HG02884 (cell line): ENCODE measurements around the gene RRP7A.
"Not testable (repeated sequence)": the region's sequence is repeated elsewhere in the genome, so short reads cannot be mapped to it uniquely, and the experiment has no call there.

ENCODE experiments used
- ATAC-seq: cut with Tn5 transposase; IDR thresholded peaks from one replicate; pipeline ENCODE4 v1.9.1; 2021; ENCODE audit warnings: mild to moderate bottlenecking, moderate library complexity; ENCODE audit not compliant: unreplicated experiment

Gene RRP7A

DNA sequence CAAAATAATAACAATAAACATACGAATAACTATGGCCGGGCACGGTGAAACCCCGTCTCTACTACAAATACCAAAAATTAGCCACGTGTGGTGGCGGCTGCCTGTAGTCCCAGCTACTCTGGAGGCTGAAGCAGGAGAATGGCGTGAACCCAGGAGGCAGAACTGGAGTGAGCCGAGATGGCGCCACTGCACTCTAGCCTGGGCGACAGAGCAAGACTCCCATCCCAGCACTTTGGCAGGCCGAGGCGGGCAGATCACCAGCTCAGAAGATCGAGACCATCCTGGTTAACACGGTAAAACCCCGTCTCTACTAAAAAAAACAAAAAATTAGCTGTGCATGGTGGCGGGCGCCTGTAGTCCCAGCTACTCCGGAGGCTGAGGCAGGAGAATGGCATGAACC, 17.0 kb upstream of the RRP7A start:
- ATAC-seq, result not testable (repeated sequence)

DNA sequence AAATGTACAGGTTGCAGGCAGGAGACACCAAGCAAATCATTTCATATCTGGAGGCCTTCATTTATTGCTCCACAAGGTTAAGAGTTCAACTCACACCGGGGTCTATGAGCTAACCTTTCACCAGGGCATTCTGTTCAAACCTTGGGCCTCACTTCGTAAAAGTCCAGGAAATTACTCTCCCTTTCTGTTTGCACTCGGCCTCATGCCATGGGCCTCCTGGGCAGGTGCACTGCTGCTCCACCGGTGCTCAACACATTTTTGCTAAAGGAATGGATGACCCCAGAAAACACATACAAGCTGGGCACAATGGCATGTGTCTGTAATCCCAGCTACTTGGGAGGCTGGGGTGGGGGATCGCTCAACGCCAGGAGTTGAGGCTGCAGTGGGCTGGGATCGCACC, 16.6 kb upstream of the RRP7A start:
- no peak for ATAC-seq

DNA sequence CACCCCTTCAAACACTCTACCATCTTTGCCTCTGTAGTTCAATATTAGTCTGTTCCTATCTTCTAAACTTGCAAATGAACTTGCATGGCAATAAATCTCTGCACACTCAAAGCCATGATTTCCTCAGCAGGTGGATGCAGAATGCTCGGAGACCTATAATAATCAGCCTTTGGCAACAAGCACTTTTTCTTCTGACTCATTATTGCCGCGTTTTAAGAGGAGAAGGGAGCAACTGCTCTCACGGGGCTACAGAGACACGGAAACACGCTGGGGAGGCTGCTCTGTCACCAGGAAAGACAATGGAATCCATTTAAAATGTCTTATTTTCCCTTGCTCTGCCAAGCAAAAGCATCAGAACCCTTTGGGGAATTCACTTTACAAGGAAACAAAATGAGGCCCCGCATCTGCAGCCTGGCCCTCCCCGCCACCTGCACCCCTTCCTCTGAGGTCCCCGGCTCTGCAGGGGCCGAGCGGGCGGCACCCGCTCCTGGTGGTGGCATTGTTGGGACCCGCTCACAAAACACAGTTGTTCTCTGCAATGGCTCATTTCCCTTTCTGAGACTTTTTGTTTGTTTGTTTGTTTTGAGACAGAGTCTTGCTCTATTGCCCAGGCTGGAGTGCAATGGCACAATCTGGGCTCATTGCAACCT, 15.6 kb upstream of the RRP7A start:
- not testable (repeated sequence) for ATAC-seq

DNA sequence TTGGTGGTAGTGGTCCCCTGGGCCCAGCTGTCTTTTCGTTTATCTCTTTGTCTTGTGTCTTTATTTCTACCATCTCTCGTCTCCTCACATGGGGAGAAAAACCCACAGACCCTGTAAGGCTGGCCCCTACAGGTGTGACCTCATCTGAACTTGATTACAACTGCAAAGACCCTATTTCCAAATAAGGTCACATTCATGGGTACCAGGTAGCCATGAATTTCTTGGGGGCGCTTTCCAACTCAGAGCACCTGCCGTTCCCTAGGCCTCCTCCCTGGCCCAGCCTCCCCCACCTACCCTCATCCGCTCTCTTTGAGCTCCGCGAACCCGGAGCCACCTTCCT, 14.0 kb upstream of the RRP7A start:
- ATAC-seq, result no peak

DNA sequence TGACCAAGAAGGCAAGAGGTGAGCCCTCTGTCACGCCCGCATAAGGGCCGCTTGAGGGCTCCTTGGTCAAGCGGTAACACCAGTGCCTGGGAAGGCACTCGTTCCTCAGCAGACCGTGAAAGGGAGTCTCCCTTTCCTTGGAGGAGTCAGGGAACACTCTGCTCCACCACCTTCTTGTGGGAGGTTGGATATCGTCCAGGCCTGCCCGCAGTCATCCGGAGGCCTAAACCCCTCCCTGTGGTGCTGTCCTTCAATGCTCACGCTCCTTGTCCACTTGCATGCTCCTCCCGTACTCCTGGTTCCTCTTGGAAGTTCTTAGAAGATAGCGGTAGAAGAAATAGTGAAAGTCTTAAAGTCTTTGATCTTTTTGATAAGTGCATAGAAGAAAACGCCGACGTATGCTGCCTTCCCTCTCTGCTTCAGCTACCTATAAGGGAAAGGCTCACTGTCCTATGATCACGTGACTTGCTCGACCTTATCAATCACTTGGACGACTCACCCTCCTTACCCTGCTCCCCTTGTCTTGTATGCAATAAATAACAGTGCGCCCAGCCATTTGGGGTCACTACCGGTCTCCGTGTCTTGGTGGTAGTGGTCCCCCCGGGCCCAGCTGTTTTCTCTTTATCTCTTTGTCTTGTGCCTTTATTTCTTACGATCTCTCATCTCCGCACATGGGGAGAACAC, 11.9 kb upstream of the RRP7A start:
- ATAC-seq, result not testable (repeated sequence)

DNA sequence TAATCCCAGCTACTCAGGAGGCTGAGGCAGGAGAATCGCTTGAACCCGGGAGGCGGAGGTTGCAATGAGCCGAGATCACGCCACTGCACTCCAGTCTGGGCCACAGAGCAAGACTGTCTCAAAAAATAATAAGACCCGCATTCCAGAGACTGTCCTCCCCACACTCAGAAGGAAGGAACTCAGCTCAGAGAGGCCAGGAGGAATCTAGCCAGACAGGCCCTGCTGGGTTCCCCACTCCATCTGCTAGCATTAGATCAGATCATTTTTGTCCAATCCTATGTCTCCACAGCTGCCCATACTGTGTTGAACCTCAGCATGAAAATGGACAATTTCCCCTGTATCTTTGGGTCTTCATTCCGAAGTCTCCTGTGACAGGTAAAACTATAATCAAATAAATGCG, 9.8 kb upstream of the RRP7A start:
- ATAC-seq, result not testable (repeated sequence)

DNA sequence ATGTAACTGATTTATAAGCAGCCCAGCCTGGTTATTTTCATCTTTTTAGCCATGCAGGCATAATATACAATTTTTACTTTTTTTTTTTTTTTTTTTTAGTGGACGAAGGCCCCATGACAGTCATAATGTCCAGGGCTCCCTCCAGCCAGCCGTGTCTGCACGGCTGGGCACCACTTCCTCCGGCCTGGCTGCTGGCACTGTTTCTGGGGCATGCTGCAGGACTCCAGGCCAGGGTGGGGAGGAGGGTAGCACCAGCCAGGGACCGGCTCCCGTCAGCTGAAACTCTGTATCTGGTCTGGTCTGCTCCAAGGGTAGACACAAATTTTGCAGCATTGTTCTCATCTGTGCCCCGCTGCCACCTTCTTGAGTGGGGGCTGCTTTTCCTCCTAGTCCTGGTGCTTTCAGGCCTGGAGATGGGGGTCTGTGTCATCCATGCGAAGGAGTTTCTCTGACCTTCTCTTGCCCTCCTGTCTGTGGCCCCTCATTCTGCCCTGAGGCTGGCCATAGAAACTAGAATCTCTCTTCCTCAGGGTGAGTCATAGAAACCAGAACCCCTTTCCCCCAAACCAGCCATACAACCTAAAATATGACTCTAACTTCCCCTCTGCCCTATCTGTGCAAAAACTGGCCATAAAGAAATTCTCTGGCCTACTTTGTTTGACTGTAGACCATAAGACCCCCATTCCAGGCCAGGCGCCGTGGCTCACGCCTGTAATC, 9.2 kb upstream of the RRP7A start:
- ATAC-seq, result no peak

DNA sequence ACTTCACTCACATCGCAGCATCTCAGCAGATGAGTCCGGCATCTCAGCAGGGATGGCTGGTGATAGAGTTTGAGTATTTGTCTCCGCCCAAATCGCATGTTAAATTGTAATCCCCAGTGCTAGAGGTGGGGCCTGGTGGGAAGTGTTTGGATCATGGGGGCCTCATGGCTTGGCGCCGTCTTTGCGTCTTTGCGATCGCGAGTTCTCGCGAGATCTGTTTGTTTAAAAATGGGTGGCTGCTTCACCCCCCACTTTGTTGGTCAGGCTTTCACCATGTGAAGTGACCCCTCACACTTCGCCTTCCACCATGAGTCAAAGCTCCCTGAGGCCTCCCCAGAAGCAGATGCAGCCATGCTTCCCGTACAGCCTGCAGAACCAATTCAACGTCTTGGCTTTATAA, 3.0 kb upstream of the RRP7A start:
- ATAC-seq, result no peak

DNA sequence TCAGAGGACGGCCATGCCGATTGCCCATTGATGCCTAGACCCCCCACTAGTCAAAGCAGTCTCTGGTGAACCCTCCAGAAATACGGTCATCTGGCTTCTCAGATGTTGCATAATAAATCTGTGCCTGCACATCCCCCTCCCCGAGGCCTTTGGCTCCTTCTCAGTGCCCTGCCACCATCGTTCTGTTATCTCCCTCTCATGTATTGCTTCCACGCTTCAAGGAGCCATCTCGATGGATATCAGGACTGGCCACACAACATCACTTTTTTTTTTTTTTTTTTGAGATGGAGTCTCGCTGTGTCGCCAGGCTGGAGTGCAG, 1.6 kb upstream of the RRP7A start:
- ATAC-seq, result no peak

DNA sequence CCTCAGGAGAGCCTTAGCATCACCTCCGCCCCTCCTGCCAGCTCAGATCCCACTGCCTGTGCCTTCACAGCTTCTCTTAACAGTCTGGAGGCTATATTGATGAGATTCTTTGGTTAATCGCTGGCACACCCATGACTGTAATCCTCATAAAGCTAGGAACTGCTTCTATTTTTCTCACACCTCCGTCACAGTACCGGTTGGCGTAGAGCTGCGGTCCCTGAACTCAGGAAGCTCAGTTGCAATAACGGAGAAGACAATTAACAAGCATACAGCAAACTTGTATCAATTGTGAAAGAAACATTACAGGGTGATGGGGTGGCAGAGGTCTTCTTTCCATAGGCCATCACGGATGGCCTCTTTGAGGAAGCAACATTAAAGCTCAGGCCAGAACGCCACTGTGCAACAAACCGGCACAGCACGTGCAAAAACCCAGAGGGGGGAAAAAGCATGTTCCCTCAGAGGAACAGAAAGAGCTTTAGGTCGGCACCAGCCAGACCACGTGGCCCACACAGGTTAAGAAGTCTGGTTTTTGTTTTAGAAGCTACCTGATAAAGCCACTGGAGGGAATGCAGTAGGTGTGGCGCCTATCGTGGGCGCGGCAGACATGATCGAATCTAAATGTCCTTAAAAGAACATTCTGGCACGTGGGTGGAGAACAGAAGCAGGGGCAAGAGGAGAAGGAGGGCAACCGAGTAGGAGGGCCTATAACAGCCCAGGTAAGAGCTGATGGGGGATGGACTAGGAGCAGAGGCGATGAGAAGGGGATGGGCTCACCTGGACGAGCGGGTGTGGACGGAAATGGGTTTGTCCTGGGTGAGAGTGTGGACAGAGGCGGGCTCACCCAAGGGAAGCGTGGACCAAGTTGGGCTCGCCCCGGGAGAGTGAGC, 715 bp downstream of the RRP7A start:
- peak; percentile 7 for ATAC-seq

DNA sequence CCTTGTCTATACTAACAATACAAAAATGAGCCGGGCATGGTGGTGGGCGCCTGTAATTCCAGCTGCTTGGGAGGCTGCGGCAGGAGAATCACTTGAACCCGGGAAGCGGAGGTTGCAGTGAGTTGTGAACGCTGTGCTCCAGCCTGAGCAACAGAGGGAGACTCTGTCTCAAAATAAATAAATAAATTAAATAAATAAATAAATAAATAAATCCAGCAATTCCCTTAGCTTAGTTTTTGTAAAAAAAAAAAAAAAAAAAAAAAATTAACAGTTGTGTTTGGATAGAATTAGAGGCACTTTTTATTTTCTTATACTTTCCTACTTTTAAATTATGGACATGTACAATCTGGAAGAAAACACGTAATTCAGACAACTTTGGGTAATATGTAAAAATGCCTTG, 2.5 kb downstream of the RRP7A start:
- ATAC-seq, result not testable (repeated sequence)

DNA sequence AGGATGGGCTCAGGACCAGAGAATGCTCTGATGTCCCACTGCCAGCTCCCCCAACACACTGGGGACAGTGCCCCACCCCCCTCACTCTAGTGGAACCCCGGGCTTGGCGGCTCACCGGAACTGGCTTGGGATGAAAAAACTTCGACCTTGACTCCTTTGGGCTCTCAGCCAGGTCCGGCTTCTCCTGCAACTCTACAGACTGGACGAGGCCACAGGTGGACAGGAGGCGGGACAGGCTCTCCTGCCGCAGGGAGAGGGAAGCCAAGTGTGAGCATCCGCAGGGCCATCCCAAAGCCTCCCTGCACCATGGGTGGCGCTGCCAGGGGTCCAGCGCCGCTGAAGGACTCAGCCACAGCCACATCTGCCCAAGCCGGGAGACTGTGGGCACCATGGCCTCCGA, 3.7 kb downstream of the RRP7A start:
- ATAC-seq, result no peak

DNA sequence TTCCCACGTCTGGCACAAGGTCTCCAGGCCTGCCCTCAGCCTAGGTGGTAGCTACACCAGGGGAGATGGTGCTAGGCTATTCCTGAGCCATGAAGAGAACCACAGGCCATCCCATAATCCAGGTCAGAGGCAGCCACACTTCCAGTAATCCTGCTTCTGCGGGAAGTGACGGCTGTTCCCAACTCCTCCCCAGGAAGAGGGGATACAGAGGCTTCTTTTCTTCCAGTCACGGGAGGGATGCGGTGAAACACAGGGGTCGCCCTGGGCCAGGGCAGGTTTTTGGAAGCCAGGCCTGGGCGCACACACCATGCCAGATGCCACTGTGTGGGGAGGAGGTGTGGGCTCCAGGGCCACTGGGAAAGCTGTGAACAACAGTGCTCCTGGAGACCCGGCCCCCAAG, 4.3 kb downstream of the RRP7A start:
- not testable (repeated sequence) for ATAC-seq

DNA sequence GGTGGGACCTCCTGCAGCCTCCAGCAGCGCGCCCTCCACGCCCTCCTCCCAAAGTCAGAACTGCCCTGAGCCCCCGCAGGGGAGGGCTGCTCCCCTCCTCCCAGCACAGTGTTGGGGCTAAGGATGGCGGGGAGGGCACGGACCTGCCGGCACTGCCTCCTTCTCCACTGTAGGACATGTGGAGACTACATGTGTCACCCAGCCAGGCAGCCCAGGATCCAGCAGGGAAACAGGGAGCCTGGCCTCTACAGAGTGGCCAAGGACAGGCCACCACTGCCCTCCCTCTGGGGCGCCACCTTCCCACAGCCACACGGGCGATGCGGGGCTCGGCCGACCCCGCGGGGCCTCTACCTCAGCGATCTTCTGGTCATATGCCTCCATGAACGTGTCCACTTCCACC, 5.3 kb downstream of the RRP7A start:
- ATAC-seq, result not testable (repeated sequence)

DNA sequence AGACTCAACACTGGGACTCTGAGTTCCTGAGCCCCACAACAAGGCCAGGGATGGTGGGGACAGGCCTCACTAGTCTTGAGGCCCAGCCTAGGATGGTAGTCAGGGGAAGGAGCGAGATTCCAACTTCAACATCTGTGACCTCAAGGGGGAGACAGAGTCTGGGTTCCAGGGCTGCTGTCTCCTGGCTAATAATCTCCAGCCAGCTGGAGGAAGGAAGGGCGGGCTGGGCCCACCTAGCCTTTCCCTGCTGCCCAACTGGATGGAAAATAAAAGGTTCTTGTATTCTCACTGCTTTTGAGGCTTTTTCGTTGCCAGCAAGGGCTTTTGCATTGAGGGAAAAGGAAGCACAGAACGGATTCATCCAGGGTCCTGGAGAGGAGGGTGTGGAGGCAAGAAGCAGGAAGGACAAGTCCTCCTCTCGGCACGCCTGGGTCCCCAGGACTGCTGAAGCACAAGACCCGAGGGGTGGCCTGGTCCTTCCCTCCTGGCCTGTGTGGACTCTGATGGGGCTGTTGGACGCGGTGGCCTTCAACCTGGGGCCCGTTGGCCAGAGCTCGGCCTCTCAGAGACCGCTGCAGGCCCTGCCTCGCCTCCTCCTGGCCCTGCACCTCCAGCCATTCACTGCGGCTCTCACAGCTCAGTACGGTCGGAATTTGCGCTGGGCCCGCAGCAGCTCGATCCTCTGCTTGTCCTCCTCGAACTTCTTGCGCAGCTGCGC, 7.2 kb downstream of the RRP7A start:
- not testable (repeated sequence) for ATAC-seq

DNA sequence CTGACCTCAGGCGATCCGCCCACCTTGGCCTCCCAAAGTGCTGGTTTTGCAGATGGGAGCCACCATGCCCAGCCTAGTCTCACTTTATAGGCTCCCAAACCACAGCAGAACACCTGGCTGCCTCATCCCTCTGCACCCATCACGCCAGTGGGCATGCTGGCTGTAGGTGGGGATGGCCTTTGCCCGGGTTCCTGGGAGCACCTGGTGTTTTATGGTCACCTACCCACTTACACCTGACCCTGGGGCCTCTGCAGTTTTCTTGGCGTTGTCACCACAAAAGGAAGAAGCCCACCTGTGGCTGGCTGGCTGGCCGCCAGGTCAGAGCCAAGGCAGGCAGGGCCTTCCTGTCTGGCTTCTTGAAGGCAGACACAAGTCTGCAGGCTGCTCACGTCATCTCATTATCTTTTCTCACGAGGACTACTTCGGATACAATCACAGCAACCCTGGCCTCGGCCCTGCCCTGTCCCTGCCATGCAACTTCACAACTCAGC, 8.2 kb downstream of the RRP7A start:
- no peak for ATAC-seq

DNA sequence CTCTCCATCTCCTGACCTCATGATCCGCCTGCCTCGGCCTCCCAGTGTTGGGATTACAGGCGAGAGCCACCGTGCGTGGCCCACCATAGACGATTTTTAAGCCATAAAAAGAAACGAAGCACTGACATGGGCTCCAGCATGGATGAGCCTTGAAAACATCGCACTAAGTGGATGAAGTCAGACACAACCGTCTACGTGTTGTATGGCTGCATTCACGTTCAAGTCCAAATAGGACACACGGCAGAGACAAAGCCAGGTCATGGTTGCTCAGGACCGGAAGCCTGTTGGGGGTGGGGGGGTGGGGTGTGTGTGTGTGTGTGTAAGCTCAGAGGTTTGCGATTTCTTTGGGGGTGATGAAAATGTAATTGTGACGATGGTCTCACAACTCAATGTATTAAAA, 10.0 kb downstream of the RRP7A start:
- no peak for ATAC-seq

DNA sequence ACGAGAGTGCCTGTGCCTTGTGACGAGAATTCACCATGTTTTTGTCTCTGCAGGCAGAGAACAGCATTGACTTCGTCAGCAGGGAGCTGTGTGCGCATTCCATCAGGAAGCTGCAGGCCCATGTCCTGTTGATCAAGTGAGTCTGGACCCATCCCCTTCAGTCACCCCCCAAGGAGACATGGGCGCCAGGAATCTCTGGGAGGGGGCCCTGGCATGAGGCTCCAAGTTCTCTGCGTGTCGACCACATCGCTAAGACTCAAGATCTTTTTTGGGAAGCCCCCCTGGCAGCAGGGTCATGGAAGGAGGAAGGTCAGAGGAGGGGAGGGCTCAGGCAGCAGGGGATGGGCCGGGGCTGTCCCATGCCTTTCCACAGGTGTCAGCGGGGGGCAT, 10.6 kb downstream of the RRP7A start:
- not testable (repeated sequence) for ATAC-seq

DNA sequence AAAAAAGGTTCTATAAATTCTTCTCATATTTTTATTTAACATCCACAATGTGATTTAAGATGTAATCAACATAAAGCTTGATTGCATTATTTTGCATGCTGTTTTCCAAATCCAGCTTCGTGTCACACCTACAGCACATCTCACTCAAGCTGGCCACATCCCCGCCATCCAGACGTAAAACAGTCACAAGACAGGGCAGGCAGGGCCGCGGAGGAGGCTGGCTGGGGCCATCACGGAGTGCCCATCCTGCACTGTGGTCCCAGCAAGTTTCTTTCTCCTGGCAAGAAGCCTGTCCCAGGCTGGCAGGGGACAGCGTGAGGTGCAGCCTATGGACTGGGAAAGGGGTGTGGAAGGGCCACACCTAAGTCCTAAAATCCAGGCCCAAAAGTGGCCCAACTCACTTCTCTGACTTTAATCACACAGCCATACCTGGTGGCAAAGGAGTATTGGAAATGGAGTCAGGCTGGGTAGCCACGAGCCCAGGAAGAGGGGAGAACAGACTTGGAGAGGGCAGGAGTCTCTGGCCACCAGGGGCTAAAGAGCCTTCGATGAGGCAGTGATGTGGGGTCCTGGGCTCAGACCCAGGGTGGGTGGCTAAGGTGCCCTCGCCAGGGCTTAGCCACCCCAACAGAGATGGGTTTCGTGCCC, 11.1 kb downstream of the RRP7A start:
- not testable (repeated sequence) for ATAC-seq

DNA sequence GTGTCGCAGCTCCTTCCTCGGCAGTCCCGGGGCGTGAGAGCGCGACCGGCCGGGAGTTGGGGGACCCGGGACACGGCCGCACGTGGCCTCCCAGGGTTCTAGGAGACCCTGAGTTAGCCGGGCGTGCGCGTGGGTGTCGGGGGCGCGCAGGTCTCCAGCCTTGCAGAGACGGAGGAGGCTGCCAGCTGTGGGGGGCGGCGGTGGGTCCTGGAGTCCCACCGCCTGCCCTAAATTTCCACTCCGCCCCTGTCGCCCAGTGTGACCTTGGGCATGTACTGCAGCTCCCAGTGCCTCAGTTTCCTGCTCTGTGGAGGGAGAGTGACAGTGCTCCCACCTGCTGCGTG, 18.8 kb downstream of the RRP7A start:
- no peak for ATAC-seq
